ENCODE results near the gene MYO16.
"Not testable (repeated sequence)": the region's sequence is repeated elsewhere in the genome, so short reads cannot be mapped to it uniquely, and the experiment has no call there.

Gene MYO16

GRCh38 chr13:109074436-109074835 lies 445.0 kb downstream of the MYO16 start:
- no peak for DNase-seq (ENCODE audit: low spot score)

- DNase-seq (ENCODE audit: low spot score): no peak
Measured at GRCh38 chr13:109074853-109075252, 445.4 kb downstream of the MYO16 start.

- DNase-seq (ENCODE audit: low spot score): no peak
Measured at GRCh38 chr13:109087916-109088623, 458.7 kb downstream of the MYO16 start.

- no peak for DNase-seq (ENCODE audit: low spot score)
Measured at GRCh38 chr13:109088624-109088917, 459.2 kb downstream of the MYO16 start.

GRCh38 chr13:109090796-109091195 lies 461.4 kb downstream of the MYO16 start:
- no peak for DNase-seq (ENCODE audit: low spot score)

- DNase-seq (ENCODE audit: low spot score): no peak
Measured at GRCh38 chr13:109091249-109091648, 461.8 kb downstream of the MYO16 start.

GRCh38 chr13:109092186-109092585 lies 462.8 kb downstream of the MYO16 start:
- not testable (repeated sequence) for DNase-seq (ENCODE audit: low spot score)

GRCh38 chr13:109093998-109094397 lies 464.6 kb downstream of the MYO16 start:
- no peak for DNase-seq (ENCODE audit: low spot score)

GRCh38 chr13:109095126-109095525 lies 465.7 kb downstream of the MYO16 start:
- DNase-seq (ENCODE audit: low spot score): no peak

GRCh38 chr13:109096101-109096500 lies 466.7 kb downstream of the MYO16 start:
- peak; percentile 4 for DNase-seq (ENCODE audit: low spot score)

- peak; percentile 35 for DNase-seq (ENCODE audit: low spot score)
Measured at GRCh38 chr13:109100705-109101304, 471.4 kb downstream of the MYO16 start.

- DNase-seq (ENCODE audit: low spot score): no peak
Measured at GRCh38 chr13:109101550-109102144, 472.2 kb downstream of the MYO16 start.

GRCh38 chr13:109105899-109106298 lies 476.5 kb downstream of the MYO16 start:
- DNase-seq (ENCODE audit: low spot score): no peak

GRCh38 chr13:109110159-109110558 lies 480.7 kb downstream of the MYO16 start:
- DNase-seq (ENCODE audit: low spot score): no peak

- DNase-seq (ENCODE audit: low spot score): no peak
Measured at GRCh38 chr13:109111141-109111540, 481.7 kb downstream of the MYO16 start.

- DNase-seq (ENCODE audit: low spot score): no peak
Measured at GRCh38 chr13:109113427-109113826, 484.0 kb downstream of the MYO16 start.

GRCh38 chr13:109114162-109114561 lies 484.8 kb downstream of the MYO16 start:
- no peak for DNase-seq (ENCODE audit: low spot score)

GRCh38 chr13:109114991-109115390 lies 485.6 kb downstream of the MYO16 start:
- no peak for DNase-seq (ENCODE audit: low spot score)

GRCh38 chr13:109118521-109118920 lies 489.1 kb downstream of the MYO16 start:
- DNase-seq (ENCODE audit: low spot score): no peak

GRCh38 chr13:109119896-109120295 lies 490.5 kb downstream of the MYO16 start:
- DNase-seq (ENCODE audit: low spot score): no peak

GRCh38 chr13:109121826-109122225 lies 492.4 kb downstream of the MYO16 start:
- DNase-seq (ENCODE audit: low spot score): no peak

GRCh38 chr13:109123971-109124370 lies 494.6 kb downstream of the MYO16 start:
- no peak for DNase-seq (ENCODE audit: low spot score)

GRCh38 chr13:109126178-109126577 lies 496.8 kb downstream of the MYO16 start:
- DNase-seq (ENCODE audit: low spot score): no peak
